ENCODE measurements around the gene ATF3.

ATF3 gene

GRCh38 chr1:212612041-212612961, 3.7 kb downstream of the ATF3 start:
- Histone ChIP-seq H4K8ac (ENCODE audit: low read depth, low read length) (no peak overlapping the region), H3K23ac (ENCODE audit: low read depth, low read length, poor library complexity) (no peak overlapping the region), H3K4me1 (ENCODE audit: control insufficient read depth in 2 of 2, insufficient read depth in 1 of 2, low read depth in 1 of 2, low read length in 2 of 2) (peaks cover 13 to 15% of the 10 kb centered on the region in 2 donors), H2BK15ac (ENCODE audit: low read length) (no peak overlapping the region), H2BK120ac (ENCODE audit: low read depth, low read length) (no peak overlapping the region), H3K4me2 (ENCODE audit: insufficient read depth, low read length, poor library complexity, severe bottlenecking) (no peak overlapping the region), H2AFZ (ENCODE audit: low read length) (no peak overlapping the region), H3K27ac (replicated peaks; ENCODE audit: low read length) (no peak overlapping the region), H3K4me3 (ENCODE audit: low read length in 2 of 2) (no peak overlapping the region), H2AK5ac (ENCODE audit: low read depth, low read length) (no peak overlapping the region), H3K36me3 (replicated peaks in 1 of 2; ENCODE audit: control insufficient read depth in 2 of 2, insufficient read depth in 2 of 2, low read length in 2 of 2) (peaks cover 10 to 24% of the 10 kb centered on the region in 2 donors), H2BK12ac (ENCODE audit: low read length) (no peak overlapping the region), H3K14ac (ENCODE audit: low read length) (no peak overlapping the region), H3K4ac (ENCODE audit: low read length) (no peak overlapping the region), H3K27me3 (ENCODE audit: control insufficient read depth in 3 of 3, insufficient read depth in 3 of 3, low read depth in 1 of 3, low read length in 3 of 3) (peaks cover 2 to 12% (median 8%) of the 10 kb centered on the region in 3 experiments), H4K91ac (ENCODE audit: low read depth, low read length, poor library complexity) (no peak overlapping the region), H3K18ac (ENCODE audit: low read length) (no peak overlapping the region), H3K9me3 (replicated peaks in 1 of 2; ENCODE audit: control insufficient read depth in 2 of 2, insufficient read depth in 1 of 2, low read depth in 1 of 2, low read length in 2 of 2) (no peaks in the 10 kb centered on the region), H2BK5ac (ENCODE audit: low read length) (no peak overlapping the region), H3K9ac (ENCODE audit: low read depth, low read length, poor library complexity) (no peak overlapping the region), H3K79me1 (ENCODE audit: low read depth, low read length) (peaks cover 2% of the 10 kb centered on the region)
- DNase-seq (ENCODE audit: low spot score): no peak
- no CpG with 5 or more reads among the region's 8 CpGs for WGBS, 2 donors (ENCODE audit: extremely low coverage in 2 of 2, insufficient read length in 2 of 2, insufficient replicate concordance in 1 of 2)

- H2AFZ ChIP-seq (ENCODE audit: low read length): no peak overlapping the region
- H3K23ac ChIP-seq (ENCODE audit: low read depth, low read length, poor library complexity): no peak overlapping the region
- H3K4ac ChIP-seq (ENCODE audit: low read length): no peak overlapping the region
- no peak overlapping the region for H4K8ac ChIP-seq (ENCODE audit: low read depth, low read length)
- H3K4me2 ChIP-seq (ENCODE audit: insufficient read depth, low read length, poor library complexity, severe bottlenecking): no peak overlapping the region
- WGBS, 2 donors (ENCODE audit: extremely low coverage in 2 of 2, insufficient read length in 2 of 2, insufficient replicate concordance in 1 of 2): no CpG with 5 or more reads among the region's 8 CpGs
- no peak for DNase-seq (ENCODE audit: low spot score)
- peaks cover 10 to 11% of the 10 kb centered on the region in 2 donors for H3K4me1 ChIP-seq (ENCODE audit: control insufficient read depth in 2 of 2, insufficient read depth in 1 of 2, low read depth in 1 of 2, low read length in 2 of 2)
- no peak overlapping the region for H2BK12ac ChIP-seq (ENCODE audit: low read length)
- H3K18ac ChIP-seq (ENCODE audit: low read length): no peak overlapping the region
- H3K36me3 ChIP-seq (replicated peaks in 1 of 2; ENCODE audit: control insufficient read depth in 2 of 2, insufficient read depth in 2 of 2, low read length in 2 of 2): peaks cover 16 to 38% of the 10 kb centered on the region in 2 donors
- H3K4me3 ChIP-seq (ENCODE audit: low read length in 2 of 2): no peak overlapping the region
- no peak overlapping the region for H2BK5ac ChIP-seq (ENCODE audit: low read length)
- H3K27me3 ChIP-seq (ENCODE audit: control insufficient read depth in 3 of 3, insufficient read depth in 3 of 3, low read depth in 1 of 3, low read length in 3 of 3): peaks cover 0 to 4% (median 0%) of the 10 kb centered on the region in 3 experiments
- no peak overlapping the region for H2AK5ac ChIP-seq (ENCODE audit: low read depth, low read length)
- H3K14ac ChIP-seq (ENCODE audit: low read length): no peak overlapping the region
- H2BK15ac ChIP-seq (ENCODE audit: low read length): no peak overlapping the region
- H2BK120ac ChIP-seq (ENCODE audit: low read depth, low read length): no peak overlapping the region
- peaks cover 2% of the 10 kb centered on the region for H3K79me1 ChIP-seq (ENCODE audit: low read depth, low read length)
- no peak overlapping the region for H3K27ac ChIP-seq (replicated peaks; ENCODE audit: low read length)
- no peaks in the 10 kb centered on the region for H3K9me3 ChIP-seq (replicated peaks in 1 of 2; ENCODE audit: control insufficient read depth in 2 of 2, insufficient read depth in 1 of 2, low read depth in 1 of 2, low read length in 2 of 2)
- H3K9ac ChIP-seq (ENCODE audit: low read depth, low read length, poor library complexity): no peak overlapping the region
- no peak overlapping the region for H4K91ac ChIP-seq (ENCODE audit: low read depth, low read length, poor library complexity)
Observed at GRCh38 chr1:212613440-212614335, 5.1 kb downstream of the ATF3 start.

GRCh38 chr1:212614453-212615200, 6.1 kb downstream of the ATF3 start:
- Histone ChIP-seq H3K4ac (ENCODE audit: low read length) (no peak overlapping the region), H3K36me3 (replicated peaks in 1 of 2; ENCODE audit: control insufficient read depth in 2 of 2, insufficient read depth in 2 of 2, low read length in 2 of 2) (peaks cover 23 to 47% of the 10 kb centered on the region in 2 donors), H3K18ac (ENCODE audit: low read length) (no peak overlapping the region), H2BK120ac (ENCODE audit: low read depth, low read length) (no peak overlapping the region), H2AFZ (ENCODE audit: low read length) (no peak overlapping the region), H3K27ac (replicated peaks; ENCODE audit: low read length) (no peak overlapping the region), H4K8ac (ENCODE audit: low read depth, low read length) (no peak overlapping the region), H3K9ac (ENCODE audit: low read depth, low read length, poor library complexity) (no peak overlapping the region), H3K4me2 (ENCODE audit: insufficient read depth, low read length, poor library complexity, severe bottlenecking) (no peak overlapping the region), H3K4me1 (ENCODE audit: control insufficient read depth in 2 of 2, insufficient read depth in 1 of 2, low read depth in 1 of 2, low read length in 2 of 2) (peaks cover 10 to 11% of the 10 kb centered on the region in 2 donors), H2BK5ac (ENCODE audit: low read length) (no peak overlapping the region), H3K23ac (ENCODE audit: low read depth, low read length, poor library complexity) (no peak overlapping the region), H3K79me1 (ENCODE audit: low read depth, low read length) (peaks cover 2% of the 10 kb centered on the region), H3K9me3 (replicated peaks in 1 of 2; ENCODE audit: control insufficient read depth in 2 of 2, insufficient read depth in 1 of 2, low read depth in 1 of 2, low read length in 2 of 2) (no peaks in the 10 kb centered on the region), H3K14ac (ENCODE audit: low read length) (no peak overlapping the region), H3K4me3 (ENCODE audit: low read length in 2 of 2) (peak overlapping the region in 1 of 2 donors; percentile 30), H2BK15ac (ENCODE audit: low read length) (no peak overlapping the region), H2AK5ac (ENCODE audit: low read depth, low read length) (no peak overlapping the region), H4K91ac (ENCODE audit: low read depth, low read length, poor library complexity) (no peak overlapping the region), H2BK12ac (ENCODE audit: low read length) (no peak overlapping the region), H3K27me3 (ENCODE audit: control insufficient read depth in 3 of 3, insufficient read depth in 3 of 3, low read depth in 1 of 3, low read length in 3 of 3) (peaks cover 0 to 4% (median 0%) of the 10 kb centered on the region in 3 experiments)
- no peak for DNase-seq (ENCODE audit: low spot score)
- no CpG with 5 or more reads among the region's 5 CpGs for WGBS, 2 donors (ENCODE audit: extremely low coverage in 2 of 2, insufficient read length in 2 of 2, insufficient replicate concordance in 1 of 2)
